Hypothalamus (tissue), 51 donors: ENCODE data around the gene PGAP1.
A peak's percentile ranks its signal among the peaks of the same experiment; 100 is the strongest.

Source experiments
- DNase-seq, 51 donors: peaks; one replicate each; lab custom pipeline; 2025; lab: John Stamatoyannopoulos, UW

PGAP1 gene, protein sequence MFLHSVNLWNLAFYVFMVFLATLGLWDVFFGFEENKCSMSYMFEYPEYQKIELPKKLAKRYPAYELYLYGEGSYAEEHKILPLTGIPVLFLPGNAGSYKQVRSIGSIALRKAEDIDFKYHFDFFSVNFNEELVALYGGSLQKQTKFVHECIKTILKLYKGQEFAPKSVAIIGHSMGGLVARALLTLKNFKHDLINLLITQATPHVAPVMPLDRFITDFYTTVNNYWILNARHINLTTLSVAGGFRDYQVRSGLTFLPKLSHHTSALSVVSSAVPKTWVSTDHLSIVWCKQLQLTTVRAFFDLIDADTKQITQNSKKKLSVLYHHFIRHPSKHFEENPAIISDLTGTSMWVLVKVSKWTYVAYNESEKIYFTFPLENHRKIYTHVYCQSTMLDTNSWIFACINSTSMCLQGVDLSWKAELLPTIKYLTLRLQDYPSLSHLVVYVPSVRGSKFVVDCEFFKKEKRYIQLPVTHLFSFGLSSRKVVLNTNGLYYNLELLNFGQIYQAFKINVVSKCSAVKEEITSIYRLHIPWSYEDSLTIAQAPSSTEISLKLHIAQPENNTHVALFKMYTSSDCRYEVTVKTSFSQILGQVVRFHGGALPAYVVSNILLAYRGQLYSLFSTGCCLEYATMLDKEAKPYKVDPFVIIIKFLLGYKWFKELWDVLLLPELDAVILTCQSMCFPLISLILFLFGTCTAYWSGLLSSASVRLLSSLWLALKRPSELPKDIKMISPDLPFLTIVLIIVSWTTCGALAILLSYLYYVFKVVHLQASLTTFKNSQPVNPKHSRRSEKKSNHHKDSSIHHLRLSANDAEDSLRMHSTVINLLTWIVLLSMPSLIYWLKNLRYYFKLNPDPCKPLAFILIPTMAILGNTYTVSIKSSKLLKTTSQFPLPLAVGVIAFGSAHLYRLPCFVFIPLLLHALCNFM

DNA sequence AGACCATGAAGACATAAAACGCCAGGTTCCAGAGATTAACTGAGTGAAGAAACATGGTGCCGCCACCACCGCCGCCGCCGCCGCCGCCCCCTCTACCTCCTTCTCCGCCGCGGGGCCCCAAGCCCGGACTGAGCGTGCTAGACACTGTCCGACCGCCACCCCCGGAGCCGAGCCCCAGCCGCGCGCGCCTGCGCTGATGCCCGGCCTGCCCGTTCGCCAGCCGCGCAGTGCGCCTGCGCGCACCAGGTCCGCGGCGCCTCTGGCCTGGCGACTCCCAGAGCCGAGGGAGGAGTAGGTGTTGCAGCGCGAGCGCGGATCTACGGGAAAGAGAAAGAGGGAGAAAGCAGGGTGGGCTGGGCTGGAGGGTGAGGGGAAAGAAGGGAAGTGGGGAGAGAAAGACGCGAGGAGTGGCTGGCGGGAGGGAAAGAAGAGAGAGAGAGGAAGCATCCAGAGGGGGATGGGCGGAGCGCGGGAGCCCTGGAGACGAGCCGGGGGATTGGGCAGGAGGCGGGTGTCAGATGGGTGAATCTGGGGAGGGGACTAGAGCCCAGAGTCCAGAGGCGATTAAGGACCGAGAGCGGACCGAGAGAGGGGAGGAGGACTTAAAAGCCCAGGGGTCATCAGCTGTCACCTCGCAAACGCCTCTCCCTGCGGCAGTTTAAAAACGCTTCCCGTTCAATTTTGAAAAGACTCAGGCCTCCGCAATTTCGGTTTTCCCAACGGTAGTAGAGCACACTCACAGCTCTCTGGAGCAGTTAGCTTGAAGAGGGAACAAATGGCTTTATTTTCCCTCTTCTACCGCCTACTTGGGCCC lies at the start of gene PGAP1:
PGAP1 (minus strand) TSS at position 146 of the 814 bp plus-strand sequence; CDS start at position 55, 91 bp downstream.
- peak; percentile 49 to 98 (median 89) for DNase-seq

DNA sequence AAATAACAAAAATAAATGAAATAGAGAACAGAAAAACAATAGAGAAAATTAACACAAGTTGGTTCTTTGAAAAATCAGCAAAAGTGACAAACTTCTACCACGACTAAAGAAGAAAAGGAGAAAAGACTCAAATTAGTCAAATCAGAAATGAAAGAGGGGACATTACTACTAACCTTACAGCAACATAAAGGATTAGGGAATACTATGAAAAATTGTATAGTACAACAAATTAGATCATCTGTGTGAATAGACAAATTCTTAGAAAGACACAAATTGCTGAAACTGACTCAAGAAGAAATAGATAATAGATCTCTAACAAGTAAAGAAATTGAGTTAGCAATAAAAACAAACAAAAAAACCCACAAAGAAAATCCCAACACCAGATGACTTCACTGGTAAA lies 48.5 kb upstream of the PGAP1 start:
- no peak for DNase-seq

DNA sequence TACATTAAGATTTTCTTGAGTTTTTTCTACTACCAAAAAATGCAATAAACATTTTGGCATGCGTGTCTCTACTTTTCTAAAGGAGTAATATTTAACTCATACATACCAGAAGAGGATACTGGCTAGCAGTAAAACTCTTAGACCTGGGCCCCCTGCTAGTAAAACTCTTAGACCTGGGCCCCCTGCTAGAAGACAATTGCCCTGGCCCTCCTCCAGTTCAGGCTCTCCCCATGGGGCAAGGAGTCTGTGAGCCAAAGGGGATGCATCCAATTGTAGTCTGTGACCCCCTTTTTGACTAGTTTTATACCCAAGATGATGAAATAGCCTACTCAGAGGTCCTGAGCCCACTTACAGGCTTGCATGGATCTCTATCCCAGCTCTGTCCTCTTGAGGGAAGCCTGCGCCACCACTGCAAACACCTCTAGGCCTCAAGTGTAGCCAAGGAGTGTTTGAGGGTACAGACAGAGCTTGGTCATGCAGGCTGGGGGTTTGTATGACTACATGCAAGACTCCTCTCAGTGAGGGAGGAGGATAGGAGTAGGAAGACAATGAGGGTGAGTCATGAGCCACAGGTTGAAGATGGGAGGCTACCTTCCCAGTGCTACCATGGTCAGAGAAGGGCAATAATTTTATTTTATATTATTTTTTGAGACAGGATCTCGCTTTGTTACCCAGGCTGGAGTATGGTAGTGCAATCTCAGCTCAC lies 45.2 kb upstream of the PGAP1 start:
- no peak for DNase-seq

DNA sequence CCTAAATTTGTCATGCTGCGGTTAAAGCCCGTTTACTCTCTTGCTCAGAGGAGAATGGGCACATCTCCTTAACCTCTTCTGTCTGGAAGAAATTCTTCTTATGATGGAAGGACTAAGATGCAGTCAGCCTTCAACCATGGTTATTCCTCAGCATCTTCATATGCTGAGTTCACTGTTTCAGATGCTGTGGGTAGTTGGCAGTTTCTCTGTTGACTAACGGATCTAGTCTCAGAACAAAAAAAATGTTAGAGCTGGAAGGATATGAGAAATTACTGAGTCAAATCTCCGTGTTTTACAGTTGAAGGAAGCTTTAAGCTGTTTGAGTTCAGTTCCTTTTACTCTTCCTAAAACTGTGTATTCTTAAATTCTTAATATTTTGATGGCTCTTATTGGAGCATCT lies 43.6 kb upstream of the PGAP1 start:
- no peak for DNase-seq

DNA sequence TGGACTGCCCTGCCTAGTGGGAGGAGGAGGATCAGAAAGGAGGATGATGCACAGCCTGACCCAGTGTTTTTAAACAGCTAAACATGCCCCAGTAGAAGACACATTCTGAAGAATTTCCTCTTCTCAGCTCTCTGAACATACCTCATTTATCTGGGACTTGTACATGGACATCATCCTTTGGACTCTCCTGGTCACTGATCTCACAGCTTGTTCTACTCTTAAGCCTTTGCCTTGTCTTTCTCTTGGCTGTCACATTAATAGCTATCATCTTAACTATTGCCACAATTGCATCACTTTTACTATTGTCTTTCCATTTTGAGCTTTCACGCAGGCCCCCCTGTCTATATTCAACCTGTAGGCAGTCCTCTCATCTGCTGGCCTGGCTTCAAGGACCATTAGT lies 42.0 kb upstream of the PGAP1 start:
- DNase-seq: no peak

DNA sequence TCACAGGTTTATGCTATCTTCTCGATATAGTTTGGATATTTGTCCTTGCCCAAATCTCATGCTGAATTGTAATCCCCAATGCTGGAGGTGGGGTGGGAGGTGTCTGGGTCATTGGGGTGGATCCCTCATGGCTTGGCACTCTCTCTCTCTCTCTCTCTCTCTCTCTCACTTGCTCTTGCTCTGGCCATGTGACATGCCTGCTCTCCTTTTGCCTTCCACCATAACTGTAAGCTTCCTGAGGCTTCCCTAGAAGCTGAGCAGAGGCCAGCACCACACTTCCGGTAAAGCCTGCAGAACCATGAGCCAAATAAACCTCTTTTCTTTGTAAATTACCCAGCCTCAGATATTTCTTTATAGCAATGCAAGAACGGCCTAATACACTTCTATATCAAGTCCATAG lies 41.3 kb upstream of the PGAP1 start:
- DNase-seq: no peak

DNA sequence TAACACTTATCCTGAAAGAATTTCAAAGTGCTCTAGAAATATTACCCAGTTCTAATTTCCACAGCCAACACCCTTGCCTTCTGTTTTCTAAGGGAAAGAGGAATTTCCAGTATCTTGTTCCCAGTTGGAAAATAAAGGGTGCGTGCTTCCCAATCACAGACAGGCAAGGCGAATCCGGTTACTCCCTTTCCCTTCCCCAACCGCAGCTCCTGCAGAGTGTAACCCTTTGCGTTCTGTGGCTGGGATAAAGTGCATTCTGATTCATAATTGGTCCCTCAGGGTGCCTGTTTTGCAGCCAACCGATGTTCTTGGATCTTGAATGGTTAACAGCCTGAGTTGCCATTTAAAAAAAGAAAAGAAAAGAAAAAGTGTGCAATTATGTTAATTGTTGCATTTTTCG lies 40.6 kb upstream of the PGAP1 start:
- peak in 2 of 51 donors; percentile 2 to 21 for DNase-seq

DNA sequence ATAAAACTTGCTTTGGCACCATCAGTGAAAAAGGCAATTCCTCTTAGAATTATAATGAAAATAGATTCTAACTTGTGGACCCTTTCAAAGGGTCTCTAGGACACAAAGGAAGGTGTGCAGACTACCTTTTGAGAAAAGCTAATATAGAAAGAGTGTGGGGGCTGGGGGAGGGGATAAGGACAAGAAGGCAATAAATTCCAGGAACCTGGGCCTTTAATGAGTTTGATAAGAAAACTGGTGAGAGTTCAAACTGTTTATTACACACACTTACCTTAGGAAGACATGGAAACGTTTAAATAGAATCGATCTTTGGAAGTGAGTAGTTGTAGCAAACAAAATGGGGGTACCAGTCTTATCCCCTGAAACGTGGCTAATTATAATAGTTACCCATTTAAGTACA lies 39.6 kb upstream of the PGAP1 start:
- DNase-seq: no peak

DNA sequence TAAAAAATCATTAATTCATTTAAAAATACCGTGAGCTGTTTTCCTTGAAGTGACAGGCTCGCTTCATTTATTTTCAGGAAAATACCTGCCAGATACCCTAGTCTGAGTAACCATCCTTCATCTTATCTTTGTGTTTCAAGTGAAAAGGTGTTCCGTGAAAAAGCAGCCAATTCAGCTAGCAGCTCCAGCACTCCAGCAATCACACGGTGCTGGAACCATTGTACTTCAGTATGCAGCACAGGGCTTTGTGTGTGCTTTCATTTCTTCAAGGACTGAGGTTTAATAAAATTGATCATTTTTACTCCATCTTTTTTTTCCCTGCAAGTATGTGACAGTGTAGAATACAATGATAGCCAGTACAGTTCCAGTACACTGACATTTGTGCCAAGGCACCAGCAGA lies 39.1 kb upstream of the PGAP1 start:
- DNase-seq: no peak

DNA sequence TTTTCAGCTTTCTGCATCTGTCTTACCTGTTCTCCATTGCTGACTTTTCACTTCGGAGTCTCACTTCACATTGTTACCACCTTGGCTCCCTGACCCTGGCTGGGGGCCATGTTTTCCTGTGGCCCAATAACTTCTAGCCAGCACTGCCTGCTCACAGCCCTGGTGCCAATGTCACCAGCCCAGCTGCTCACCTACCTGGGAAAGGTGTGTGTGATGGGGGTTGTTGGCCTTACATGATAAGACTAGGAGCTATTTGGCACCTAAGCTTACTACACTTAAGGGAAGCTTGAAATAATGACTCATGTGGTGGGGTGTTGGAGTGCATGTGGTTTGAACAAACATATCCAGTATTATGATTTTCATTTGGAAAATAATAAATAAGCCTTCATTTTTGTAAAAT lies 37.5 kb upstream of the PGAP1 start:
- DNase-seq: no peak

DNA sequence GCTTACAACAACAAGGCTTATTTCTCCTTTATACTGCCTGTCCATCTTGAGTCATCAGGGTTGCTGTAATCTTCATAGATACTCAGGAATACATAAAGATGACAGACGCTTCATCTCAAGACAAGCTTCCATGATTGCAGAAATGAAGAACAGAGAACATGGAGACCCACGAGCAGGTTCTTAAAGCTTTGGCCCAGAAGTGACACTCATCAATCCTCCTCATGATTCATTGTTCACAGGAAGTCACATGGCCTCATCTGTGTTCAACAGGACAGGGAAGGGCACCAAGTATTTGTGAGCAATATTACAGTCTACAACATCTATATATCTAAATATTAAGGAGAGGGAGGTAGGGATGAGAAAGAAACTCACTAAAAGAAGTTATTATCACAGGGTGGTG lies 36.5 kb upstream of the PGAP1 start:
- DNase-seq: no peak

DNA sequence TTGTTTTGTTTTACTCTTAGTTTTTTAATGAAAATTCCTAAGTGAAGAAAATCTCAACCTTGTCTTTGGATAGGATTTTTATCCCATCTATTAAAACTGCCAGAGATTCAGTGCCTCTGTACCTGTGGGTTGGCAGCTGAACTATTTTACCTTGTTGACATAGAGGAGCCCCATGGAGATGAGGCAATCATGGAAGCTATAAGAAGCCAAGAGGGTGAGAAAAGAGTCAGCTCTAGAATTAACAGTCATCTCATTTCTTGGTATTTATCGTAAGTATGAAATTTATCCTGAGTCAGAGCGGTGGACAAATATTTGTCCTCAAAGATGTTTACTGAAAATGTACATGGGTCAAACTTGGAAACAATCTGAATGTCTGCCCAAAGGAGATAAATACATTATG lies 35.8 kb upstream of the PGAP1 start:
- DNase-seq: no peak

DNA sequence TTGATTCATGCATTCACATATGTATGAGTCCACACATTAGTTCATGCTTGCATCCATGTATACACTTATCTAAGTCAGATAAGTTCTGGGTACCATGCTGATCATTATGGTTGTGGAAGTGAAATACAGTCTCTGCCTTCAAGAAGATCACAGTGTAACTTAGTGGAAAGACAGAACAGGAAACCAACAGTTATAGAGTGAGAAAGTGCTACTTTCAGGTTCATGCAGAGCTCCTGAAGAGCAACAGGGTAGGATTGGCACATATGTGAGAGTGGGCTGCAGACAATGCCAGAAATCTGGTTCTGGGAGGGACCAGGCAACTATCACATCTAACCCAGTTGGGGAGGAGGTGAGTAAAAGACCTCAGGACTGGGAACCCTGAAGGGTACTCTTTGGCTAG lies 35.4 kb upstream of the PGAP1 start:
- DNase-seq: no peak

DNA sequence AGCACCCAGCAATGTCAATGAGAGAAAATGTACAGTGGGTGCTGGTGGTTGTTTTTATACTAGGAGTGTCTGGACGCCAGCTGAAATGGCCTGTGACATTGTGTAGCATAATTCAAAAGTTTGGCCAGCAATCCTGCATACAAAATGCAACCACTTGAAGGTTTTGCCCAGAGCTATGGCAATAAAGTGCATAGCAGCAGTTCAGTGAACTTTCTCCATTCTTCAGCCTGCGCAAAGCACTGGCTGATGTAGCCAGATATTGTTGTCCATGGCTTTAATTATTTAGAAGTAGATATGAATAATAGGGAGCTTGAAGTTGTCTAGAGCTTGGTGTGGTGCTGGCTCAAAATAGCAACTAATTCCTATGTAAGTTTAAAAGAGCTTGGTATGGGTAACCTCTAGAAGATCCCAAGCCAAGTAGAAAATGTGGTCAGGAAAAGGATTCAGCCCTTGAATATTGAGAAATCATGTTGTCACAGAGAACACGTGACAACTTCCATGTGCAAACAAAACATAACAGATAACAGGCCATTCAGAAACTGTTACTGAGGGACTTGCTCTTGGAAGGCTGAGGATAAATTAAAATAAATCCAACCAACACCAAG lies 33.3 kb upstream of the PGAP1 start:
- no peak for DNase-seq

DNA sequence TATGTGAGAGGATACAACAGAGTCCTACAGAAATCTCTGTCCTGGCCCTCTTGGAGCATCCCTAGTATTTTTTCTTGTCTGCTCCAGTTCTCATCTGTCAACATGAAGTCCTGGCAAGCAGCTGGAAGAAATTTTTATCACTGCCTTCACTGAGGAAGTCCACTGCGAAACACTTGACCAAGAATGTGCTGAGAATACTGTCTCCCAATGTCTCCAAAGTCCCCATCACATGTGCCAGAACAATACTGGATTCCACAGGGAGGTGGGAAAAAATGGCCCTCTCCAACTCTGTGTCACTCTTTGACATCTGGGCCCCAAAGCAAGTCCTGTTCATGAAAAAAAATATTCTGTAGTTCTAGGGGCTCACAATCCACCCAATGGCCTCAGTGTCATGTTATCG lies 32.8 kb upstream of the PGAP1 start:
- no peak for DNase-seq

DNA sequence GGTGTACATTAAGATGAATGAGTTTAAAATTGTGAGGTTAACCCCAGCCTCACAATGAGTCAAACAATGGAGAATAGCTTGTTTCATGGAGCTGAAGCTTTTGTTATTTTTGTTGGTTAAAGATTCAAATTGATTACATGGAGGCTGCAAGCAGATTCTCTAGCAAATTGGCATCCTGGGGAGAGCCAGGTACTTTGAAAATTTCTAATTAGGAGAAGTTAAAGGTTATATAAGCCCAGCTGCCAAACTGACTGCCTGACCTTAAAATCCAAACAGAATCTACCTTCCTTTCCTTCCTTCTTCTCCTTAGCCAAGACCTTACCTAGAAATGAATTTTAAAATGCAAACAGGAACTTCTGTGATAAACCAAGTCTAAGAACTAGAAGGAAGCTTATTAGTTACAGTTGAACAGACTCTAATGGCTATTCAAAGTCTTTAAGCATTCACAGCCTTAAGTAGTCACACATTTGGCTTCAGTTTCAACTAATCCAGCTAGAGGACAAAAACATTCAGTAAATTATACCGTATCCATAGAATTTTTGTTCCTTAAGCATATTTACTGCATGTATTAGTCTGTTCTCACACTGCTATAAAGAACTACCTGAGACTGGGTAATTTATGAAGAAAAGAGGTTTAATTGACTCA lies 31.5 kb upstream of the PGAP1 start:
- DNase-seq: no peak

DNA sequence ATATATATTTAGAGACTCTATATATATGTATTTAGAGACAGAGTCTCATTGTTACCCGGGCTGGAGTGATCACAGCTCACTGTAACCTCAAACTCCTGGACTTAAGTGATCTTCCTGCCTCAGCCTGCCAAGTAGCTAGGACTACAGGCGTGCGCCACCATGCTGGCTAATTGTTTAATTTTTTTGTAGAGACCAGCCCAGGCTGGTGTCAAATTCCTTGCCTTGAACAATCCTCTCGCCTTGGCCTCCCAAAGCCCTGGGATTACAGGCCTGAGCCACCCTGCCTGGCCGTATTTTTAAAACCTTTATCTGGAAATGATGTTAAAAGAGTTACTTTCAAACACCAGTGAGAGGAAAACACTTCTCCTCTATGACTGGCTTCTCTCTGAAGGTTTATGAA lies 30.9 kb upstream of the PGAP1 start:
- DNase-seq: no peak

DNA sequence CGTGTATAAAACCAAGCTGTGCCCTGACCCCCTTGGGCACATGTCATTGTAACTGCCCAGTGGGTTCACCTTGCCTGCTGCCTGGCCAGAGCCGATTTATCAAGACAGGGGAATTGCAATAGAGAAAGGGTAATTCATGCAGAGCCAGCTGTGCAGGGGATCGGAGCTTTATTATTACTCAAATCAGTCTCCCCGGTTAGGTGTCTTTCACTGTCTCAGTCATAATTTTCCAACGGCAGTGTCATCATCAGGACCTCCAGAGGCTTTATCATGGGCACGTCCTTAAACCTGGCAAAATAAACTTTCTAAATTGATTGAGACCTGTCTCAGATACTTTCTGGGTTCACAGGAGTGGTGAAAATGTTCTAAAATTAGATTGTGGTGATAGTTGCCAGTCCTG lies 29.6 kb upstream of the PGAP1 start:
- DNase-seq: no peak

DNA sequence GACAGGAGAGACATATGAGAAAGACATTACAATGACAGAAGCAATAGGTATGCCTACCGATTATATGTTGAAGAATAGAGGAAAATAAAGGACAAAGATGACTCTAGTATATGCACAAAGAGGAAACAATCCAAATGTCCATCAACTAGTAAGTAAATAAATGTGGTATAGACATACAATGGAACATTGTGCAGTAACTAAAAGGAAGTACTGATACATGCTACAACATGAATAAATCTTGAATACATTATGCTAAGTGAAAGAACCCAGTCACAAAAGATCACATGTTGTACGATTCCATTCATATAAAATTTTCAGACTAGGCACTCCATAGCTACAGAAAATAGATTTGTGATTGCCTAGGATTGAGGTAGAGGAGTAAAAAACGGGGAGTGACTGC lies 28.5 kb upstream of the PGAP1 start:
- DNase-seq: no peak
